AG04450 (cell line): ENCODE measurements around the gene ERO1B. TPM values are rescaled to one million over a fixed set of nuclear protein-coding genes. Genes with fewer than 3 reads are reported as not detected.

ENCODE experiments used
- CTCF ChIA-PET: fragments of 300-600, 350-600 bp; formaldehyde crosslinking; extraction: SDS; loops from one replicate; lab custom pipeline; 2022; ENCODE audit warnings: antibody characterized with exemption, inconsistent platforms; lab: Charles Lee
- POLR2A ChIA-PET: fragments of 350-600 bp; formaldehyde crosslinking; extraction: SDS; loops from one replicate; lab custom pipeline; 2021; ENCODE audit warnings: antibody characterized with exemption, inconsistent platforms; lab: Yijun Ruan, JAX
- DNase-seq: peaks from one replicate; pipeline ENCODE4 v3.0.0-alpha.2; 2011; ENCODE audit warnings: low read depth, low spot score
- H3K27ac ChIP-seq: one replicate; pipeline ENCODE4 v1.5.1; 2012; ENCODE audit warnings: low read depth, low read length, control low read depth
- H3K27me3 ChIP-seq: one replicate; pipeline ENCODE4 v1.6.0; 2012; ENCODE audit warnings: low read length; ENCODE audit not compliant: control insufficient read depth, insufficient read depth
- H3K4me3 ChIP-seq: 2 replicates; pipeline ENCODE4 v1.5.1; 2011; ENCODE audit warnings: mild to moderate bottlenecking, low read depth, low read length, control low read depth
- H3K9me3 ChIP-seq: 2 replicates; pipeline ENCODE4 v1.5.1; 2012; ENCODE audit warnings: low read length; ENCODE audit not compliant: control insufficient read depth, insufficient read depth
- CTCF ChIP-seq: IDR thresholded peaks from 2 replicates; pipeline ENCODE4 v1.5.1; 2011; ENCODE audit warnings: low read depth, low read length, control low read depth, inconsistent platforms
- polyA plus RNA-seq: library from polyadenylated mRNA; depleted of rRNA; stranded (reverse); fragments of >200 nt; gene quantifications from 2 replicates; pipeline ENCODE4 v1.2.3, GENCODE V29; 2011

ERO1B gene
- polyA plus RNA-seq, 1 experiment: 2.2 TPM

GRCh38 chr1:236235116-236235515 lies 46.6 kb downstream of the ERO1B start:
- Histone ChIP-seq H3K27me3 (no peaks in the 10 kb centered on the region), H3K27ac (no peak overlapping the region), H3K4me3 (no peak overlapping the region), H3K9me3 (no peaks in the 10 kb centered on the region)
- POLR2A ChIA-PET: no interaction called here
- TF ChIP-seq CTCF: no peak
- CTCF ChIA-PET: interaction anchor here (0.5 kb wide), 1 partner anchor 748 kb away, joined by 3 read pairs; no protein-coding TSS in a partner anchor
- no peak for DNase-seq

- CTCF ChIA-PET: interaction anchor here (0.6 kb wide), 1 partner anchor 10 kb away, joined by 4 read pairs; no protein-coding TSS in a partner anchor
Measured at GRCh38 chr1:236228411-236228810, 53.3 kb downstream of the ERO1B start.

GRCh38 chr1:236222632-236223031 lies 59.1 kb downstream of the ERO1B start:
- Histone ChIP-seq H3K27me3 (no peaks in the 10 kb centered on the region), H3K27ac (no peak overlapping the region), H3K4me3 (no peak overlapping the region), H3K9me3 (no peaks in the 10 kb centered on the region)
- DNase-seq: no peak
- CTCF ChIA-PET: no interaction called here
- POLR2A ChIA-PET: no interaction called here
- TF ChIP-seq CTCF: no peak

More at GRCh38 chr1:236228411-236228810, 53.3 kb downstream of the ERO1B start:
- POLR2A ChIA-PET: no interaction called here
- no peaks in the 10 kb centered on the region for H3K27me3 ChIP-seq
- TF ChIP-seq CTCF: no peak
- no peaks in the 10 kb centered on the region for H3K9me3 ChIP-seq
- H3K27ac ChIP-seq: no peak overlapping the region
- no peak overlapping the region for H3K4me3 ChIP-seq
- no peak for DNase-seq

GRCh38 chr1:236220473-236220872 lies 61.3 kb downstream of the ERO1B start:
- no peak for TF ChIP-seq CTCF
- Histone ChIP-seq H3K27ac (no peak overlapping the region), H3K9me3 (no peaks in the 10 kb centered on the region), H3K27me3 (no peaks in the 10 kb centered on the region), H3K4me3 (no peak overlapping the region)
- ChIA-PET CTCF (no interaction called here), POLR2A (no interaction called here)
- no peak for DNase-seq

GRCh38 chr1:236214761-236215160 lies 67.0 kb downstream of the ERO1B start:
- H3K27me3 ChIP-seq: no peaks in the 10 kb centered on the region
- no peak overlapping the region for H3K4me3 ChIP-seq
- H3K9me3 ChIP-seq: no peaks in the 10 kb centered on the region
- no peak for TF ChIP-seq CTCF
- CTCF ChIA-PET: no interaction called here
- H3K27ac ChIP-seq: no peak overlapping the region
- POLR2A ChIA-PET: no interaction called here
- DNase-seq: no peak
